K562 (cell line): Measurements from ENCODE around the gene C1orf56. TPM values are rescaled to one million over a fixed set of nuclear protein-coding genes. Genes with fewer than 3 reads are reported as not detected.
A peak's percentile ranks its signal among the peaks of the same experiment; 100 is the strongest.

Source experiments
- ATAC-seq: fragments of 200-7000 bp; cut with Tn5 transposase; 3 replicates; pipeline ENCODE4 v1.9.1; 2020; ENCODE audit warnings: moderate library complexity
- BruUV-seq: library from RNA; stranded (reverse); fragments of 400-500 nt; replicated peaks from 2 replicates; lab custom pipeline; 2021; lab: Mats Ljungman, UMichigan
- CTCF ChIA-PET: fragments of 300-600 bp; formaldehyde crosslinking; extraction: SDS; loops from one replicate; lab custom pipeline; 2021; ENCODE audit warnings: low intra/inter-chr PET ratio; lab: Yijun Ruan, JAX
- POLR2A ChIA-PET: fragments of 300-600, 350-650 bp; sonication (Branson Sonifier 250); formaldehyde crosslinking; extraction: SDS; loops from one replicate; lab custom pipeline; 2021; ENCODE audit warnings: antibody characterized with exemption, inconsistent platforms; lab: Yijun Ruan, JAX
- DNase-seq, 4 experiments: peaks; one replicate each; pipeline versions ENCODE4 v3.0.0 to v3.0.0-alpha.2; 2011 to 2018; ENCODE audit warnings: low spot score in 3 of 4, mixed read lengths in 3 of 4; ENCODE audit errors: extremely low read depth in 1 of 4
- FAIRE-seq: peaks from 2 replicates; lab custom pipeline; 2011; peaks lifted over from hg19 to GRCh38; lab: Jason Lieb, UNC
- H2AFZ ChIP-seq: 2 replicates; pipeline ENCODE4 v1.6.0; 2011; ENCODE audit warnings: low read depth, low read length, control low read depth, inconsistent platforms
- H3K27ac ChIP-seq: fragments of 200-600 bp; 3 replicates; pipeline ENCODE4 v1.8.0; 2011; ENCODE audit warnings: low read depth, mild to moderate bottlenecking, control low read depth, inconsistent platforms, low read length, moderate library complexity, mixed read lengths; ENCODE audit errors: extremely low read depth
- H3K27me3 ChIP-seq, 2 experiments: fragments of 300-600 bp in 1 of 2; 2 replicates in 1 of 2; 3 replicates in 1 of 2; pipeline versions ENCODE4 v1.6.0 to v1.8.0; 2011; ENCODE audit warnings: inconsistent platforms in 2 of 2, low read length in 2 of 2, mild to moderate bottlenecking in 1 of 2, mixed read lengths in 1 of 2, moderate library complexity in 1 of 2; ENCODE audit not compliant: control insufficient read depth in 2 of 2, insufficient read depth in 2 of 2
- H3K36me3 ChIP-seq: fragments of 300-600 bp; 3 replicates; pipeline ENCODE4 v1.8.0; 2011; ENCODE audit warnings: mild to moderate bottlenecking, low read length, inconsistent platforms; ENCODE audit not compliant: control insufficient read depth, insufficient read depth
- H3K4me1 ChIP-seq, 2 experiments: fragments of 200-600 bp in 1 of 2; replicated peaks in 1 of 2; 2 replicates in 1 of 2; 3 replicates in 1 of 2; pipeline versions ENCODE4 v1.5.1 to v1.8.0; 2011; ENCODE audit warnings: inconsistent platforms in 2 of 2, low read length in 2 of 2, mild to moderate bottlenecking in 1 of 2, mixed read lengths in 1 of 2, moderate library complexity in 1 of 2; ENCODE audit not compliant: control insufficient read depth in 2 of 2, insufficient read depth in 2 of 2
- H3K4me2 ChIP-seq: 2 replicates; pipeline ENCODE4 v1.6.1; 2011; ENCODE audit warnings: low read length, control low read depth, inconsistent platforms, mixed read lengths; ENCODE audit not compliant: insufficient read depth
- H3K4me3 ChIP-seq: fragments of 200-600 bp; sonication (generic), shearing (Covaris generic); 2 replicates; pipeline ENCODE4 v1.5.1; 2016; ENCODE audit warnings: control low read depth, inconsistent platforms
- H3K79me2 ChIP-seq: fragments of 200-600 bp; 3 replicates; pipeline ENCODE4 v1.8.0; 2011; ENCODE audit warnings: low read length, inconsistent platforms; ENCODE audit not compliant: control insufficient read depth, insufficient read depth
- H3K9ac ChIP-seq, 2 experiments: 2 replicates each; pipeline versions ENCODE4 v1.6.0 to v1.6.1; 2011; ENCODE audit warnings: low read depth in 2 of 2, low read length in 2 of 2, control low read depth in 1 of 2, inconsistent platforms in 1 of 2, mild to moderate bottlenecking in 1 of 2, mixed read lengths in 1 of 2; ENCODE audit not compliant: insufficient read depth in 1 of 2
- H3K9me1 ChIP-seq: one replicate; pipeline ENCODE4 v1.6.0; 2011; ENCODE audit warnings: inconsistent platforms, mild to moderate bottlenecking, low read length, moderate library complexity; ENCODE audit not compliant: control insufficient read depth, insufficient read depth
- H3K9me3 ChIP-seq: replicated peaks from 2 replicates; pipeline ENCODE4 v1.5.1; 2011; ENCODE audit warnings: low read depth, low read length, inconsistent platforms; ENCODE audit not compliant: control insufficient read depth, insufficient read depth
- H4K20me1 ChIP-seq: replicated peaks from 2 replicates; pipeline ENCODE4 v1.6.1; 2011; ENCODE audit warnings: low read length, inconsistent platforms, mixed read lengths; ENCODE audit not compliant: control insufficient read depth, insufficient read depth
- BRF1 ChIP-seq: IDR thresholded peaks from 3 replicates; pipeline ENCODE4 v1.6.1; 2011; ENCODE audit warnings: borderline replicate concordance, mild to moderate bottlenecking; ENCODE audit not compliant: insufficient read length; ENCODE audit errors: extremely low read depth
- CEBPG ChIP-seq, 3 experiments: fragments of 200-800 bp in 1 of 3; sonication (Bioruptor generic) in 1 of 3; sonication (generic) in 1 of 3; formaldehyde crosslinking in 1 of 3; IDR thresholded peaks in 2 of 3; conservative IDR thresholded peaks in 1 of 3; 2 replicates each; pipeline versions ENCODE4 v1.6.1 to v1.8.0; 2016 to 2022; ENCODE audit warnings: missing compliant biosample characterization in 2 of 3, missing genetic modification characterization in 2 of 3, mild to moderate bottlenecking in 1 of 3, missing genetic modification reagents in 1 of 3
- DDX20 ChIP-seq: fragments of 450-650 bp; IDR thresholded peaks from 2 replicates; pipeline ENCODE4 v1.6.1; 2016; ENCODE audit warnings: missing genetic modification characterization, low read depth, mild to moderate bottlenecking, missing compliant biosample characterization, moderate library complexity
- ELF2 ChIP-seq: fragments of 250-450 bp; sonication (Bioruptor Pico); IDR thresholded peaks from 2 replicates; pipeline ENCODE4 v1.5.0; 2021; ENCODE audit warnings: mild to moderate bottlenecking
- PCBP1 ChIP-seq: fragments of 200-400 bp; formaldehyde crosslinking; IDR thresholded peaks from 2 replicates; pipeline ENCODE4 v1.6.1; 2018; ENCODE audit warnings: mild to moderate bottlenecking, low read depth, low read length; ENCODE audit not compliant: poor library complexity, severe bottlenecking
- REST ChIP-seq, 2 experiments: fragments of 450-650 bp; formaldehyde crosslinking in 1 of 2; IDR thresholded peaks; 2 replicates each; pipeline versions ENCODE4 v1.4.0 to v1.6.1; 2014 to 2020; ENCODE audit warnings: mild to moderate bottlenecking in 2 of 2, borderline replicate concordance in 1 of 2, low read depth in 1 of 2
- ZNF175 ChIP-seq: fragments of 200-800 bp; sonication (Bioruptor generic); IDR thresholded peaks from 2 replicates; pipeline ENCODE4 v1.6.1; 2016; ENCODE audit warnings: low read depth, mild to moderate bottlenecking, missing genetic modification characterization, missing compliant biosample characterization
- WGBS: fragments of 100-300 bp; shearing (Covaris generic); methylation state at CpG from one replicate; pipeline ENCODE4 v1.1.6; 2016; ENCODE audit warnings: low coverage, mixed read lengths; ENCODE audit not compliant: insufficient coverage; ENCODE audit errors: missing lambda C conversion rate; 5-methylcytosine and 5-hydroxymethylcytosine counted together
- in situ Hi-C: fragments of 300-500 bp; cut with MboI; formaldehyde crosslinking; loops from 4 replicates; pipeline ENCODE4 v1.15.0; 2018; ENCODE audit warnings: inconsistent platforms, mixed read lengths
- intact Hi-C: fragments of 100-400 bp; cut with micrococcal nuclease; formaldehyde crosslinking; loops from 2 replicates; pipeline ENCODE4 v1.14.2; 2022
- polyA plus RNA-seq, 8 experiments: library from polyadenylated mRNA; depleted of rRNA in 4 of 8; stranded (reverse) in 5 of 8; unstranded in 3 of 8; fragments of >200 nt; fragmentation: Nextera tagmentation in 2 of 8; fragmentation: Illumina TruSeq in 1 of 8; extraction: Ambion mirVana in 2 of 8; extraction: Trizol in 1 of 8; gene quantifications; 2 replicates each; pipeline versions ENCODE4 v1.2.1 to v1.2.3, GENCODE V29; 2011 to 2014; ENCODE audit warnings: inconsistent platforms in 1 of 8, missing spikeins in 1 of 8
- total RNA-seq, 7 experiments: library from RNA; depleted of rRNA in 6 of 7; stranded (reverse); fragments of >200 nt in 6 of 7; fragmentation: Illumina TruSeq in 2 of 7; extraction: Trizol in 2 of 7; gene quantifications; 2 replicates each; pipeline versions ENCODE4 v1.2.1 to v1.2.3, GENCODE V29; 2011 to 2021; ENCODE audit warnings: low replicate concordance in 1 of 7
- TF ChIP-seq, protein P1 (sequence below): sonication (generic); formaldehyde crosslinking; IDR thresholded peaks from 2 replicates; pipeline ENCODE4 v1.8.0; 2023; ENCODE audit warnings: mild to moderate bottlenecking, missing genetic modification reagents

Gene C1orf56
- total and polyA plus RNA-seq, 9 of the 15 experiments (the other 6 are each of a cell fraction or from before 2014, with no cell fraction given) = 0.18 to 15.7 (median 1.1) TPM

GRCh38 chr1:151010346-151010726, 37.2 kb upstream of the C1orf56 start:
- 32% methylated on average over 2 of the region's 3 CpGs for WGBS
- H3K27me3 ChIP-seq = no peaks in the 10 kb centered on the region
- H3K27ac ChIP-seq = peak overlapping the region; percentile 92; the same call in 2 of the 3 replicates
- peaks cover 17% of the 10 kb centered on the region; the same call in 2 of the 3 replicates for H3K36me3 ChIP-seq
- no peak for DNase-seq
- ChIA-PET CTCF (no interaction called here), POLR2A (interaction anchor here (1.0 to 2.8 kb wide), 5 partner anchors 12 to 382 kb away, joined by 3 to 8 read pairs (median 3); partner anchors contain the start of gene GABPB2)
- H4K20me1 ChIP-seq = no peaks in the 10 kb centered on the region
- H3K79me2 ChIP-seq = peaks cover 55% of the 10 kb centered on the region
- no peak overlapping the region for H2AFZ ChIP-seq
- H3K9me1 ChIP-seq = no peaks in the 10 kb centered on the region
- peak overlapping the region; percentile 100 for H3K4me2 ChIP-seq
- no TSS peak for BruUV-seq
- ATAC-seq = no peak
- no peak for FAIRE-seq
- intact Hi-C loops (no loop called here), in situ Hi-C loops (no loop called here)
- peak overlapping the region; percentile 87; the same call in 1 of the 2 replicates for H3K4me3 ChIP-seq
- peak overlapping the region in 1 of 2 experiments; percentile 88; a peak in 2 of 4 replicates for H3K9ac ChIP-seq
- peaks cover 38 to 53% of the 10 kb centered on the region in 2 experiments for H3K4me1 ChIP-seq
- H3K9me3 ChIP-seq = no peaks in the 10 kb centered on the region
- peak; percentile 86 for TF ChIP-seq CEBPG (CRISPR knock-in tag; IDR thresholded peaks at IDR 0.05)
- peak; percentile 46 to 83; a peak in 3 of 4 replicates for TF ChIP-seq CEBPG (tag; conservative IDR thresholded peaks at IDR 0.05 in 1 of 2, IDR thresholded peaks at IDR 0.05 in 1 of 2)
- TF ChIP-seq ELF2 (CRISPR knock-in tag) = no peak
- no peak for TF ChIP-seq PCBP1
- no peak for TF ChIP-seq BRF1
- 0 out of 2 replicates have a peak, but pooled peaks have one; percentile 19 for TF ChIP-seq ZNF175 (CRISPR knock-in tag)
- TF ChIP-seq, protein P1, sequence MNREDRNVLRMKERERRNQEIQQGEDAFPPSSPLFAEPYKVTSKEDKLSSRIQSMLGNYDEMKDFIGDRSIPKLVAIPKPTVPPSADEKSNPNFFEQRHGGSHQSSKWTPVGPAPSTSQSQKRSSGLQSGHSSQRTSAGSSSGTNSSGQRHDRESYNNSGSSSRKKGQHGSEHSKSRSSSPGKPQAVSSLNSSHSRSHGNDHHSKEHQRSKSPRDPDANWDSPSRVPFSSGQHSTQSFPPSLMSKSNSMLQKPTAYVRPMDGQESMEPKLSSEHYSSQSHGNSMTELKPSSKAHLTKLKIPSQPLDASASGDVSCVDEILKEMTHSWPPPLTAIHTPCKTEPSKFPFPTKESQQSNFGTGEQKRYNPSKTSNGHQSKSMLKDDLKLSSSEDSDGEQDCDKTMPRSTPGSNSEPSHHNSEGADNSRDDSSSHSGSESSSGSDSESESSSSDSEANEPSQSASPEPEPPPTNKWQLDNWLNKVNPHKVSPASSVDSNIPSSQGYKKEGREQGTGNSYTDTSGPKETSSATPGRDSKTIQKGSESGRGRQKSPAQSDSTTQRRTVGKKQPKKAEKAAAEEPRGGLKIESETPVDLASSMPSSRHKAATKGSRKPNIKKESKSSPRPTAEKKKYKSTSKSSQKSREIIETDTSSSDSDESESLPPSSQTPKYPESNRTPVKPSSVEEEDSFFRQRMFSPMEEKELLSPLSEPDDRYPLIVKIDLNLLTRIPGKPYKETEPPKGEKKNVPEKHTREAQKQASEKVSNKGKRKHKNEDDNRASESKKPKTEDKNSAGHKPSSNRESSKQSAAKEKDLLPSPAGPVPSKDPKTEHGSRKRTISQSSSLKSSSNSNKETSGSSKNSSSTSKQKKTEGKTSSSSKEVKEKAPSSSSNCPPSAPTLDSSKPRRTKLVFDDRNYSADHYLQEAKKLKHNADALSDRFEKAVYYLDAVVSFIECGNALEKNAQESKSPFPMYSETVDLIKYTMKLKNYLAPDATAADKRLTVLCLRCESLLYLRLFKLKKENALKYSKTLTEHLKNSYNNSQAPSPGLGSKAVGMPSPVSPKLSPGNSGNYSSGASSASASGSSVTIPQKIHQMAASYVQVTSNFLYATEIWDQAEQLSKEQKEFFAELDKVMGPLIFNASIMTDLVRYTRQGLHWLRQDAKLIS = no peak
- TF ChIP-seq REST (IDR thresholded peaks at IDR 0.05; ENCODE audit: borderline replicate concordance) = no peak
- no peak for TF ChIP-seq REST (CRISPR knock-in tag; IDR thresholded peaks at IDR 0.05; ENCODE audit: low read depth)
- no peak for TF ChIP-seq DDX20 (tag)
